GM12872 (cell line): Measurements from ENCODE around the gene EEIG2.

Experiments used
- TF ChIP-seq, protein P1 (sequence below): IDR thresholded peaks from 3 replicates; pipeline ENCODE4 v1.5.1; 2011; ENCODE audit warnings: low read depth, mild to moderate bottlenecking, low read length, moderate library complexity; ENCODE audit not compliant: insufficient read depth

EEIG2 gene

DNA sequence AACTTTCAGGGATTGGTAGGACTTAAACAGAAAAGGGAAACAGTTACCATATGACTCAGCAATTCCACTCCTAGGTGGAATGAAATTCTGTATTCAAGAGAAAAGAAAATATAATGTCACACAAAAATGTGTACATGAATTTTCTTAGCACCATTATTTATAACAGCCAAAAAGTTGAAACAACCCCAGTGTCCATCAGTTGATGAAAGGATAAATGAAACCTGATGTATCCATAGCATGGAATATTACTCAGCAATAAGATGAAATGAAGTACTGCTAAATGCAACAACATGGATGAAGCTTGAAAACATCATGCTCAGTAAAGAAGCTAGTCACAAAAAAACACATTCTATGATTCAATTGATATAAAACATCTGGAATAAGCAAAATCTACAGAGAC is 15.5 kb downstream of the EEIG2 start:
- TF ChIP-seq, protein P1, sequence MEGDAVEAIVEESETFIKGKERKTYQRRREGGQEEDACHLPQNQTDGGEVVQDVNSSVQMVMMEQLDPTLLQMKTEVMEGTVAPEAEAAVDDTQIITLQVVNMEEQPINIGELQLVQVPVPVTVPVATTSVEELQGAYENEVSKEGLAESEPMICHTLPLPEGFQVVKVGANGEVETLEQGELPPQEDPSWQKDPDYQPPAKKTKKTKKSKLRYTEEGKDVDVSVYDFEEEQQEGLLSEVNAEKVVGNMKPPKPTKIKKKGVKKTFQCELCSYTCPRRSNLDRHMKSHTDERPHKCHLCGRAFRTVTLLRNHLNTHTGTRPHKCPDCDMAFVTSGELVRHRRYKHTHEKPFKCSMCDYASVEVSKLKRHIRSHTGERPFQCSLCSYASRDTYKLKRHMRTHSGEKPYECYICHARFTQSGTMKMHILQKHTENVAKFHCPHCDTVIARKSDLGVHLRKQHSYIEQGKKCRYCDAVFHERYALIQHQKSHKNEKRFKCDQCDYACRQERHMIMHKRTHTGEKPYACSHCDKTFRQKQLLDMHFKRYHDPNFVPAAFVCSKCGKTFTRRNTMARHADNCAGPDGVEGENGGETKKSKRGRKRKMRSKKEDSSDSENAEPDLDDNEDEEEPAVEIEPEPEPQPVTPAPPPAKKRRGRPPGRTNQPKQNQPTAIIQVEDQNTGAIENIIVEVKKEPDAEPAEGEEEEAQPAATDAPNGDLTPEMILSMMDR, result no peak

DNA sequence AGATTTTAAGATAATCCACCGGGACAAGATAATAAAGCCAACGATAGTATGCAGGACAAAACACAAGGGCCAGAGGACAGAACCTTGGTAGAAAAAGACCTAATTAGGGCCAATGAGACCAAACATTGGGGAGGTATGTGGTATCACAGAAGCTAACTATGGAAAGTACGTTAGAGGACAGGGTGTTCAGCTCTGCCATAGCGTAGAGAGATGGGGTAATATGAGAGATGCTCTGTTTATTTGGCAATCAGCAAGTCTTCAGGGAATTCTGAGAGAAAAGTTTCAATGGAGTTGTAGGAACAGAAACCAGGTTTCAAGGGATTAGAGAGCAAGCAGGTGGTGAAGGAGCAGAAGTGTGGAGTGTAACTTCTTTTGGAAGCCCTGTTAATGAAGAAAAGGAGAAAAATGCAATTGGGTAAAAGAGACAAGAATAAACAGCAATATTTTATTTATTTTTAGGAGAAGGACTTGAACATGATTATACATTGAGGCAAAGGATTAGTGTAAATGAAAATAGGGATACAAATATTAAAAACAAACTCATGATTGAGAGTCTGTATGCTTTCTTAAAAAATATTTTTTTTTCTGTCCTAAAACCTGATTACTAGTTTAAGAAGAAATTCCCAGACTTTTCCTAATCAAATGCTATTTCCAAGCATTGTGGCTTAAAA is 24.0 kb downstream of the EEIG2 start:
- TF ChIP-seq, protein P1, result no peak

DNA sequence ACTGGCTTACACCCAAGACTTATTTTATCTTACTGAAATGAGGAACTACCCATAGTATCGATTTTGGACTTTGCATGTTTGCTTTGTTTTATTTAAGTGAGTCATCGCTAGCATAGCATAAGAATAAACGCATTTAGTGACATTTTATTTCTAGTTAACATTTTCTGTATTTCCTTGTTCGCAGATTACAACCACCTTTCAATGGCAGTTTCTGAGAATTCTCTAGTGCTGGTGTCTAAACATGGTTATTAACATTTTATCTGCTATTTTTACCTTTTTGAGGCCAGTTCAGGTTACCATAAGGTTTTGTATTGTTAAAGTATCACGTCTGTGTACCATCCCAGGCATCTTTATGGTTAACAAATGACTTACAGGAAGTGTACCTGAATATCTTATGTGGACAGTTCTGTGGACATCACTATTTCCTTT is 24.5 kb downstream of the EEIG2 start:
- TF ChIP-seq, protein P1, result no peak

DNA sequence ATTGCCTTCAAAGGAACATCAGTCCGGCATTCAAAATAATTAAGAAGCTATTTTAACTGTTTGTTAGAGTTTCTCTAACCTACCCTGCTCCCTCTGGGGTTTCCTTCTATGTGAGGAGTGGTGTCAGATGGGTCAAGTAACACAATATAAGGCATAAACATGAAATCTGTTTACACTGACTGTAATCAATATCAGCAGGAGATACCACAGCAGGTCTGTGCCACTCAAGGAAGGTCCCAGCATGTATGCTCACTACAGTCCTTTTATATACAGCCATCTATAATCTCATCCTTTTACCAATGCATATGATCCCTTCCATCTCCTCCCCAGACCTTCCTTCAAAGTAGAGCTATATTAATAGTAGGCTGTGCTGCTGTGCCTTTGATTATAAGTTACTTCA is 25.4 kb downstream of the EEIG2 start:
- TF ChIP-seq, protein P1, result no peak

DNA sequence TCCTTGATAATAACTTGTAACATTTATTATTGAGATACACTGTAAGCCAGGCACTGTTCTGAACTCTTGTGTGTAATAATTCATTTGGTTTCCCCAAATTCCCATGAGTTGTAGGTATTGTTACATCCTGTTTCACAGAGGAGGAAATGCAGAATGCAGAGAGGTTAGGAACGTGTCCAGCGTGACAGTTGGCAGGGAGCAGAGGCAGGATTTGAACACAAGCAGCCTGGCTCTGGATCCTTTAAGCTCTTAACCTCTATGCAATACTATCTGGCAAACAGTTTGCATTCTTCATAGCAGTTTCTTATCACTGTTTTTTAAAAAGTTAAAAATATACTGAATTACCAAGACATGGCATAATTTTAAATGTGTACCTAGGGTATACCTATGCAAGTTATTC is 30.5 kb downstream of the EEIG2 start:
- TF ChIP-seq, protein P1, result no peak

DNA sequence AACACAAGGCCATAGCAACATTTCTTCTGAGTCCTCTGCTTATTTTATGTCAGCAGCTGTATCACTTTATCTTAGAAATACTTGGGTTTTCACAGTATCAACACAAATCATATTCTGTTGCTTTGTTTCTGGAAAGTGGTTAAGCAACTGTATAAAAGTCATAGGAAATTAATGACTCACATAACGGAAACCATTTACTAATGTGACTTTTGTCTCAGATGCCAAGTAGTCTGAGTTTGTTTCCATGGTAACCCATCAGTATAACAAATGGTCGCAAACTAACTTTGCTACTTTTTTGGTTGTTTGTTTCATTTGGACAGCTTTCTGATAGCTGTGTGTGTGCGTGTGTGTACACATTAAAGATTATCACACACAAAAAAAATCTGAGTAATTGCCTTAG is 31.1 kb downstream of the EEIG2 start:
- TF ChIP-seq, protein P1, result no peak

DNA sequence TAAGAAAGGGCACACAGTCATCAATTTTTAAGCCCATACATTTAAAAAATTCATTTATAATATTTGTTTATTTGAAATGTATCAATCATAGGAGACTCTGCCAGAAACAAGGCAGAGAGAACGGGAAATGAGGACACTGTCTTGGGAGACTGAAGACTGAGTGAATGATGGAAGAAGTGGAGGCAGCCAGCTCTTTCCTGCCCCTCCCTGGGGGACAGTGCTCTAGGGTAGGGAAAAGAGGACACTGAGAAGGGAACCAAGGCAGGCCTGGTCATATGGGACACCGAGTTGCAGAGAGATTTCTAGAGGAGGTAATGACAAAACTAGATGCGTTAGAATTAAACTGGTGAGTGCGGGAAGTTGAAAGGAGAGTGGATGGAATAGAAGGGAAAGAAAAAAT is 31.6 kb downstream of the EEIG2 start:
- TF ChIP-seq, protein P1, result no peak
